ENCODE results near the gene HLF. TPM values are rescaled to one million over a fixed set of nuclear protein-coding genes. Genes with fewer than 3 reads are reported as not detected.

Gene HLF
- total RNA-seq, 1 donor = not detected

- H3K4me3 ChIP-seq (ENCODE audit: low read depth, low read length) = no peak overlapping the region
- TF ChIP-seq CTCF (IDR thresholded peaks at IDR 0.05; ENCODE audit: insufficient read depth, low read depth, low read length) = no peak
- DNase-seq (ENCODE audit: low read depth) = no peak
Measured at GRCh38 chr17:55273579-55274354, 9.0 kb downstream of the HLF start.

- no peak for DNase-seq (ENCODE audit: low read depth)
- no peak for TF ChIP-seq CTCF (IDR thresholded peaks at IDR 0.05; ENCODE audit: insufficient read depth, low read depth, low read length)
Measured at GRCh38 chr17:55274355-55275255, 9.8 kb downstream of the HLF start.

GRCh38 chr17:55275894-55276804 lies 11.4 kb downstream of the HLF start:
- TF ChIP-seq CTCF (IDR thresholded peaks at IDR 0.05; ENCODE audit: insufficient read depth, low read depth, low read length) = no peak
- no peak for DNase-seq (ENCODE audit: low read depth)
- no peak overlapping the region for H3K4me3 ChIP-seq (ENCODE audit: low read depth, low read length)

More at GRCh38 chr17:55274355-55275255, 9.8 kb downstream of the HLF start:
- H3K4me3 ChIP-seq (ENCODE audit: low read depth, low read length) = no peak overlapping the region

GRCh38 chr17:55278173-55278961 lies 13.6 kb downstream of the HLF start:
- DNase-seq (ENCODE audit: low read depth) = no peak
- TF ChIP-seq CTCF (IDR thresholded peaks at IDR 0.05; ENCODE audit: insufficient read depth, low read depth, low read length) = no peak
- no peak overlapping the region for H3K4me3 ChIP-seq (ENCODE audit: low read depth, low read length)

GRCh38 chr17:55279203-55279602 lies 14.4 kb downstream of the HLF start:
- no peak for TF ChIP-seq CTCF (IDR thresholded peaks at IDR 0.05; ENCODE audit: insufficient read depth, low read depth, low read length)
- no peak for DNase-seq (ENCODE audit: low read depth)
- no peak overlapping the region for H3K4me3 ChIP-seq (ENCODE audit: low read depth, low read length)

Data from fibroblast of villous mesenchyme (primary cell).